ENCODE data around the gene ATP2A2.
"Not testable (repeated sequence)": the region's sequence is repeated elsewhere in the genome, so short reads cannot be mapped to it uniquely, and the experiment has no call there.

ATP2A2 gene

DNA sequence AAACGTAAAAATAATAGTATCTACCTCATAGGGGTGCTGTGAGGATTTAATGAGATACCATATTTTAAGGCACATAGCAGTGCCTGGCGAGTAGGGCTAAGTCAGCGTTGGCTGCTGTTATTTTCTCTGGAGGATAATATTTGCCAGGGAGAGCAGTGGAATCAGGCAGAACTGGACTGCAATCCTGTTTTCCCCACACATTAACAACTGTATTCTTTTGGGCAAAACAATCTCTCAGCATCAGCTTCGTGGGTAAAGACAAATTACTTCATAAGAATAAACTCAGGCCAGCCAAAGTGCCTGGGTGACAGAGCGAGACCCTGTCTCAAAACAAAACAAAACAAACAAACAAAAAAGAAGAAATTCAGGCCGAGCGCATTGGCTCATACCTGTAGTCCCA lies 29.7 kb upstream of the ATP2A2 start:
- Mint-ChIP-seq H3K27ac (no peak overlapping the region), H3K36me3 (no peaks in the 10 kb centered on the region), H3K4me1 (ENCODE audit: low read depth) (no peaks in the 10 kb centered on the region), H3K4me3 (no peak overlapping the region), H3K27me3 (no peaks in the 10 kb centered on the region), H3K9me3 (ENCODE audit: low read depth) (no peaks in the 10 kb centered on the region)

DNA sequence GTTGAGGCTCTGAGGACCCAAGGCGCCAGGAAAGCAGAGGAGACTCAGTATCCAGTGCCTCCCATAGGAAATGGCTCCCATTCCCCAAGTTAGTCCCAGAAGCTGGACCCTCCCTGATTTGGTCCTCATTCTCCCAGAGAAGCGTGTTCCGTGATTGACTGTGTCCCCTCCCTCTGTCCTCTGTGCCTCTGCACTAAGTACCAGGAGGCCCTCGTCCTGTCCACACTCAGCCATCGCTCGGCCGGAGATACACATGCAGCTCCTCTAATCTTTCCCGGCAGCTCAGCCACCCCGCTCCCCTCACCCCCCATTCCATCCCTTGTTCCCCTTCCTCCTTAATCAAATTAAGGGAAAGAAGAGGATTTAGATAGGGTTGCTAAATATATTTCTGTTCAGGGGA lies 28.3 kb upstream of the ATP2A2 start:
- Mint-ChIP-seq H3K27ac (no peak overlapping the region), H3K4me3 (no peak overlapping the region), H3K9me3 (ENCODE audit: low read depth) (no peaks in the 10 kb centered on the region), H3K36me3 (no peaks in the 10 kb centered on the region), H3K4me1 (ENCODE audit: low read depth) (no peaks in the 10 kb centered on the region), H3K27me3 (no peaks in the 10 kb centered on the region)

DNA sequence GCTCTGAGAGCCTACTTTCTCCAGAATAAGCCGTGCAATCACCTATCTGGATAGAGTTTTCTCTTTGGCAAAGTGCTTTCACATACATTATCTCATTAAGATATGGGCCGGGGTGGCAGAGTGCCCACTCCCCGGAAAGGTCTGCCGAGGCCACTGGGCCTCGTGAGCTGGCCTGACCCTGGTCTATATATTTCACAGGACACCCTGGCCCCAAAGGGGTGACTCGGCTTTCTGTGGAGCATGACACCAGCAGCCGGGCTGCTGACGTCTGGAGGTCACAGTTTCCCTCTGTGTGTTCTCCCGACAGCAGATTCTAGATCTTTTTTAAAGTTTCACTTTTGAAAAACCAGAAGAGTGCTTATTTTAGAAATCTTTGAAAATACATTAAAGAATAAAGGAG lies 27.9 kb upstream of the ATP2A2 start:
- Mint-ChIP-seq H3K4me1 (ENCODE audit: low read depth) (no peaks in the 10 kb centered on the region), H3K9me3 (ENCODE audit: low read depth) (no peaks in the 10 kb centered on the region), H3K27ac (no peak overlapping the region), H3K27me3 (no peaks in the 10 kb centered on the region), H3K4me3 (no peak overlapping the region), H3K36me3 (no peaks in the 10 kb centered on the region)

DNA sequence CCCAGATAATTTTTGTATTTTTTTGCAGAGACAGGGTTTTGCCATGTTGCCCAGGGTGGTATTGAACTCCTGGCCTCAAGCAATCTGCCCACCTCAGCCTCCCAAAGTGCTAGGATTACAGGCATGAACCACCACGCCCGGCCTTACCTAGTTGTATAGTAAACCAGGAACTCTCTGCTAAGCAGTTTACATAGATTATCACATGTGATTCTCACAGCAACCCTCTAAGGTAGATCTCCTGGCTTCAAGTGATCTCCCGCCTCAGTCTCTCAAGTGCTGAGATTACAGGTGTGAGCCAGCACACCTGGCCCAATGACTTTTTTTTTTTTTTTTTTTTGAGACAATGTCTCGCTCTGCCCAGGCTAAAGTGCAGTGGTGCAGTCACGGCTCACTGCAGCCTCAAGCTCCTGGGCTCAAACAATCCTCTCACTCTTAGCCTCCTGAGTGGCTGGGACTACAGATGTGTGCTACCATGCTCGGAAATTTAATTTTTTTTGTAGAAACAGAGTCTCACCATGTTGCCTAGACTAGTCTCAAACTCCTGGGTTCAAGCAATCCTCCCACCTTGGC lies 26.0 kb upstream of the ATP2A2 start:
- H3K9me3 Mint-ChIP-seq (ENCODE audit: low read depth) = no peaks in the 10 kb centered on the region

GRCh38 chr12:110255890-110256456 lies 25.1 kb upstream of the ATP2A2 start:
- H3K4me1 Mint-ChIP-seq (ENCODE audit: low read depth); H3K4me3 Mint-ChIP-seq; H3K27ac Mint-ChIP-seq; H3K9me3 Mint-ChIP-seq (ENCODE audit: low read depth); H3K27me3 Mint-ChIP-seq; H3K36me3 Mint-ChIP-seq: not testable (repeated sequence)

More for the DNA sequence above, 26.0 kb upstream of the ATP2A2 start:
- Mint-ChIP-seq H3K4me3 (no peak overlapping the region), H3K4me1 (ENCODE audit: low read depth) (no peaks in the 10 kb centered on the region), H3K27me3 (no peaks in the 10 kb centered on the region), H3K36me3 (no peaks in the 10 kb centered on the region), H3K27ac (no peak overlapping the region)

DNA sequence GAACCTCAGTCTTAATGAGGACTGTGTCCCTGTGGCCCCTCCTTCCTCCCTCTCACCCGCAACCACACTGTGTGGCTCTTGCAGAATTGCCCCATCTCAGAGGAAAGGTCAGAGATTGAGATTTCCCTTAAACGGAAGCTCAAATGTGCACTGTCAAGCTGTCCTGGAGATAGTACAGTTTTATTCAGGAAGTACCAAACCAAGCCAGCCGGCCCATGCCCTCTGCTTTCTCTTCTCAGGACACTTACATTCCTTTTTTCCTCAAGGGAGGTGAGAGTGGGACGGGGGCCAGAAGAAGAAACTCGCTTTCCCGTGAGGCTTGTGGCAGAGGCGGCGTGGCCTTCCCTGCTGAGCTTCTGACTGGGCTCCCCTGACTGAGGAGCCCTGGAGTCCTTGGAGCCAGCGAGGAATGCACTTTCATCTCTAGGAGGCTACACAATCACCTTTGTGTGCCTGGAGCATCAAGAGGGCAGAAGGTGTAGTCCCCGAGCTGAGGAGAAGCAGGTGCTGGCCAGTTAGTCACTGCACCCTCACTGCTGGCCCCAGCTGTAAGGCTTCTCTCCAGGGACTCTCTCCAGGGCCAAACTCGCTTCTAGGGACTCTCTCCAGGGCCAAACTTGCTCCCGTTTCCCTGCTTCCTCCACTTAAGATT lies 24.1 kb upstream of the ATP2A2 start:
- Mint-ChIP-seq H3K9me3 (ENCODE audit: low read depth) (no peaks in the 10 kb centered on the region), H3K27ac (no peak overlapping the region), H3K4me1 (ENCODE audit: low read depth) (no peaks in the 10 kb centered on the region), H3K27me3 (no peaks in the 10 kb centered on the region), H3K4me3 (no peak overlapping the region), H3K36me3 (no peaks in the 10 kb centered on the region)

GRCh38 chr12:110258466-110258865 lies 22.6 kb upstream of the ATP2A2 start:
- Mint-ChIP-seq H3K4me3 (no peak overlapping the region), H3K4me1 (ENCODE audit: low read depth) (no peaks in the 10 kb centered on the region), H3K36me3 (no peaks in the 10 kb centered on the region), H3K9me3 (ENCODE audit: low read depth) (no peaks in the 10 kb centered on the region), H3K27me3 (no peaks in the 10 kb centered on the region), H3K27ac (no peak overlapping the region)

DNA sequence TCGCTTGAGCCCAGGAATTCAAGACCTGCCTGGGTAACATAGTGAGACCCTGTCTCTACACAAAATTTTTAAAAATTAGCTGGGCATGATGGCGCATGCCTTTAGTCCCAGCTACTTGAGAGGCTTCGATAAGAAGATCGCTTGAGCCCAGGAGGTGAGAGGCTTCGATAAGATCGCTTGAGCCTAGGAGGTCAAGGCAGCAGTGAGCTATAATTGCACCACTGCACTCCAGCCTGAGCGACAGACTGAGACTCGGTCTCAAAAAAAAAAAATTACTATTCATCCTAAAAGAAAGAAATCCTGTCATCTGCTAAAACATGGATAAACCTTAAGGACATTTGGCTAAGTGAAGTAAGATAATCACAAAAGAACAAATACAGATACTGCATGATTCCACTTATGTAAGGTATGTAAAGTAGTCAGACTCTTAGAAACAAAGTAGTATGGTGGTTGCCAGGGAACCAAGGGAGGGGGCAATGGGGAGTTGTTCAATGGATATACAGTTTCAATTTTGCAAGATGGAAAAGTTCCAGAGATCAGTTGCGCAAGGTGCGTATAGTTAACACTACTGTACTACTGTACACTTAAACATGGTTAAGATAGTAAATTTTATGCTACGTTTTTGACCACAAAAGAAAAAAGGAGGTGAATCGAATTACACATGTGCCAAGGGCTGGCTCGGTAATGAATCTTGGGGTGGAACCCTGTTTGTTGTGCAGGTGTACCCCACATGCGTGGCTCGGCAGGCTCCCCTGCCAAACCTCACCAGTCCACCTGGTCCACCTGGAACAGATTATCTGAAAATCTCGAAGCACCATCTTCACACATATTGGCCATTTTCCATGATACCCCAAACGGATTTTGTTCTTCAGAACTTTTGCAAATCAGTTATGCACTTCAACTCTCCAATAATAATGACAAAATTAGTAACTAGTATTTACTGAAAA lies 18.3 kb upstream of the ATP2A2 start:
- Mint-ChIP-seq H3K4me3 (no peak overlapping the region), H3K27me3 (no peaks in the 10 kb centered on the region), H3K9me3 (ENCODE audit: low read depth) (no peaks in the 10 kb centered on the region), H3K36me3 (no peaks in the 10 kb centered on the region), H3K27ac (no peak overlapping the region), H3K4me1 (ENCODE audit: low read depth) (no peaks in the 10 kb centered on the region)

GRCh38 chr12:110266381-110266960 lies 14.6 kb upstream of the ATP2A2 start:
- Mint-ChIP-seq H3K36me3 (no peaks in the 10 kb centered on the region), H3K27me3 (peaks cover 1% of the 10 kb centered on the region), H3K4me1 (ENCODE audit: low read depth) (no peaks in the 10 kb centered on the region), H3K9me3 (ENCODE audit: low read depth) (no peaks in the 10 kb centered on the region), H3K27ac (no peak overlapping the region), H3K4me3 (no peak overlapping the region)

DNA sequence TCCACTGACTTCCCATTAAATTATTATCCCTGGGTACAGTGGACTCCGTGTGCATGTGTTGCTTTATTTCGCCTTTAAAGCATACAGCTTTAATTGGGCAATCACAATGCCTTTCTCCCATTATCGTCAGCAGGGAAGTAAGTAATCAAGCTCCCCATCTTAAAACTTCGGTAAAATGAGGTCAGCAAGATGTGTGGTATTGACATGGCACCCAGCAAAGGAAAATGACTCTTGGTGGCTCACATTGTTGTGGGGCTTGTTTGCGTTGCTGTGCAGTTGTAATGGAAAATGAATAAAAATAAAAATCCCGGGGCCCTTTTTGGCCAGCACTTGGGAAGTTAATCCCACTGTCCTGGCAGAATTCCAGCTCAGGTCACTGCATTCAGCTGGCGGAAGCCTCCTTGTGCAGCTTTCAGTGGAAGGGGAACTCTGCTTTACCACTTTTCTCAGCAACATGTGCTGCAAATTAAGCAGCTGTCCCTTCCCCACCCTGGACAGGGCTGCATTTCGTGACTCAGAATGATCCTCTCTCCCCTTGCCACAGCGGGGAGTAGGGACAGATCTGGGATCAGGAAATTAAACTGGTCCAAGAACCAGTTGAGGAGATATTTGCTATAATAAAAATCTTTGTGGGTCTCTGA lies 13.9 kb upstream of the ATP2A2 start:
- no peaks in the 10 kb centered on the region for H3K36me3 Mint-ChIP-seq
- H3K27ac Mint-ChIP-seq = no peak overlapping the region

DNA sequence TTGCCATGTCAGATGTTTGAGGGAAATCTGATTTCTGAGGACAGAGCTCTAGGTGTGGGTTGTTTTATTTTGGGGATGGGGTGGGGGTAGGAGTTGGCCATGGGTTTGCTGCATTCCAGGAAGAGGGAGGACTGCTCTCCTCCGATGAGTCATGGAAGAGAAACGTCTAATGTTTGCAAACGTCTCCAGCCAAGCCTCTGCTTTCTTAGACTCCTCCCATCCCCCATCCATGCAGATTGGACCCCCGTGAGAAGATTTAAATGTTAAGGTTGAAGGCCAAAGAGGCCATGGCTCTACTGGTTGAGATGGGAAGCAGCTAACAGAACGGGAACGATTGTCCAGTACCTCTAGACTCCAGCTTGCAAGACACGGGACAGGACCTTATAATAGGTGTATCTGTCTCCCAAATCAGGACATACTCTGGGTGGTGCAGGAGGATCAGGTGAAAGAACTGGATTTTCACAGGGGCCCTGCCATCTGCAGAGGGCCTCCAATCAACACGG lies 11.4 kb upstream of the ATP2A2 start:
- Mint-ChIP-seq H3K9me3 (ENCODE audit: low read depth) (no peaks in the 10 kb centered on the region), H3K4me3 (no peak overlapping the region), H3K4me1 (ENCODE audit: low read depth) (no peaks in the 10 kb centered on the region), H3K27ac (no peak overlapping the region), H3K27me3 (peaks cover 3% of the 10 kb centered on the region), H3K36me3 (peaks cover 2% of the 10 kb centered on the region)

More for the DNA sequence above, 13.9 kb upstream of the ATP2A2 start:
- no peaks in the 10 kb centered on the region for H3K9me3 Mint-ChIP-seq (ENCODE audit: low read depth)
- peaks cover 1% of the 10 kb centered on the region for H3K27me3 Mint-ChIP-seq
- no peak overlapping the region for H3K4me3 Mint-ChIP-seq
- H3K4me1 Mint-ChIP-seq (ENCODE audit: low read depth) = no peaks in the 10 kb centered on the region

- Mint-ChIP-seq H3K36me3 (peaks cover 2% of the 10 kb centered on the region), H3K4me3 (no peak overlapping the region), H3K9me3 (ENCODE audit: low read depth) (no peaks in the 10 kb centered on the region), H3K27me3 (peaks cover 3% of the 10 kb centered on the region), H3K4me1 (ENCODE audit: low read depth) (no peaks in the 10 kb centered on the region), H3K27ac (no peak overlapping the region)
These were observed 10.7 kb upstream of the ATP2A2 start for GRCh38 chr12:110270125-110270962.

DNA sequence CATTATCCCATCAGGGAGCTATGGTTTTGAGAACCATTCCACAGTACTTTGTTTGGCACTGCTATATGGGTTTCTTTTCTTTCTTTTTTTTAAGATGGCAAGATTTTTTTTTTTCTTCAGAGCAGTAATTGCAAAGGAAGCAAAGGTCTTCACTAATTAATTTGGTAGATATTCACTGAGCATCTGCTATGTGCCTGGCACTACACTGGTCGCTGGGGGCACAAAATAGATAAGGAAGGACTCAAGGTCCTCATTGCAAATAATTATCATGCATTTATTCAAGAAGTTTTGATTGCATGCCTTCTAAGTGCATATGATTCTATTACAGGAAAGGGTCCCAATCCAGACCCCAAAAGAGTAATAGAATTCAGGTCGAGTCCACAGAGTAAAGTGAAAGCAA lies 10.0 kb upstream of the ATP2A2 start:
- H3K27me3 Mint-ChIP-seq = peaks cover 3% of the 10 kb centered on the region
- H3K36me3 Mint-ChIP-seq = peaks cover 2% of the 10 kb centered on the region
- H3K4me3 Mint-ChIP-seq = no peak overlapping the region
- no peaks in the 10 kb centered on the region for H3K9me3 Mint-ChIP-seq (ENCODE audit: low read depth)
- no peak overlapping the region for H3K27ac Mint-ChIP-seq
- no peaks in the 10 kb centered on the region for H3K4me1 Mint-ChIP-seq (ENCODE audit: low read depth)

Measured in activated naive CD8-positive, alpha-beta T cell (primary cell).